HepG2 (cell line): ENCODE results near the gene TRIM31. TPM values are rescaled to one million over a fixed set of nuclear protein-coding genes. Genes with fewer than 3 reads are reported as not detected.
A peak's percentile ranks its signal among the peaks of the same experiment; 100 is the strongest.

ENCODE experiments used
- AKAP8 ChIP-seq: sonication (generic); formaldehyde crosslinking; IDR thresholded peaks from 2 replicates; pipeline ENCODE4 v1.5.1; 2020; ENCODE audit warnings: mild to moderate bottlenecking, missing genetic modification reagents
- ATF7-NPFF ChIP-seq: sonication (generic); formaldehyde crosslinking; IDR thresholded peaks from 2 replicates; pipeline ENCODE4 v1.8.1; 2023; ENCODE audit warnings: mild to moderate bottlenecking, low read depth, missing genetic modification reagents, moderate library complexity
- FOXP1 ChIP-seq, 2 experiments: fragments of 450-650 bp in 1 of 2; IDR thresholded peaks; 2 replicates each; pipeline ENCODE4 v1.6.1; 2017 to 2018; ENCODE audit warnings: antibody characterized with exemption in 1 of 2
- HCFC1 ChIP-seq: fragments of 150-350 bp; IDR thresholded peaks from 2 replicates; pipeline ENCODE4 v1.6.1; 2014; ENCODE audit warnings: low read depth, low read length
- MED8 ChIP-seq: sonication (generic); formaldehyde crosslinking; IDR thresholded peaks from 2 replicates; pipeline ENCODE4 v1.8.1; 2023; ENCODE audit warnings: mild to moderate bottlenecking, missing genetic modification reagents; ENCODE audit not compliant: insufficient replicate concordance
- MZF1 ChIP-seq: sonication (generic); formaldehyde crosslinking; IDR thresholded peaks from 2 replicates; pipeline ENCODE4 v1.8.1; 2023; ENCODE audit warnings: mild to moderate bottlenecking, missing genetic modification reagents, borderline replicate concordance
- PHF8 ChIP-seq: sonication (generic); formaldehyde crosslinking; IDR thresholded peaks from 2 replicates; pipeline ENCODE4 v1.5.0; 2020; ENCODE audit warnings: missing genetic modification reagents
- TEAD2 ChIP-seq: sonication (generic); formaldehyde crosslinking; IDR thresholded peaks from 2 replicates; pipeline ENCODE4 v1.9.0; 2021; ENCODE audit warnings: missing genetic modification reagents
- ZKSCAN1 ChIP-seq: fragments of 150-350 bp; IDR thresholded peaks from 2 replicates; pipeline ENCODE4 v1.6.1; 2014; ENCODE audit warnings: low read length
- ZNF780A ChIP-seq: sonication (generic); formaldehyde crosslinking; IDR thresholded peaks from 2 replicates; pipeline ENCODE4 v1.8.0; 2022; ENCODE audit warnings: mild to moderate bottlenecking, missing genetic modification reagents, moderate library complexity
- polyA plus RNA-seq, 8 experiments: library from polyadenylated mRNA; depleted of rRNA in 3 of 8; stranded (reverse) in 7 of 8; unstranded in 1 of 8; fragments of >200 nt; fragmentation: Illumina TruSeq in 4 of 8; extraction: Trizol in 4 of 8; gene quantifications; 2 replicates each; pipeline versions ENCODE4 v1.2.1 to v1.2.3, GENCODE V29; 2011 to 2016; ENCODE audit warnings: low read depth in 4 of 8, missing spikeins in 1 of 8, mixed read lengths in 1 of 8; ENCODE audit not compliant: insufficient read depth in 1 of 8
- total RNA-seq, 5 experiments: library from RNA; depleted of rRNA; stranded (reverse); fragments of >200 nt; fragmentation: Illumina TruSeq; extraction: Trizol; gene quantifications; 2 replicates each; pipeline ENCODE4 v1.2.3, GENCODE V29; 2016; ENCODE audit warnings: low read depth in 1 of 5
- TF ChIP-seq, protein P1 (sequence below): sonication (generic); formaldehyde crosslinking; IDR thresholded peaks from 2 replicates; pipeline ENCODE4 v1.8.0; 2022; ENCODE audit warnings: mild to moderate bottlenecking, missing genetic modification reagents, moderate library complexity
- TF ChIP-seq, protein P2 (sequence below): IDR thresholded peaks from 2 replicates; pipeline ENCODE4 v1.6.1; 2016; ENCODE audit warnings: low read depth
- TF ChIP-seq, protein P3 (sequence below): sonication (generic); formaldehyde crosslinking; IDR thresholded peaks from 2 replicates; pipeline ENCODE4 v1.9.0; 2021; ENCODE audit warnings: mild to moderate bottlenecking, missing genetic modification reagents
- TF ChIP-seq, protein P4 (sequence below): sonication (generic); formaldehyde crosslinking; IDR thresholded peaks from 2 replicates; pipeline ENCODE4 v1.5.0; 2020; ENCODE audit warnings: mild to moderate bottlenecking, missing genetic modification reagents
- TF ChIP-seq, protein P5 (sequence below): IDR thresholded peaks from 2 replicates; pipeline ENCODE4 v1.6.1; 2016

The TRIM31 gene
- total and polyA plus RNA-seq, 2 of the 13 experiments (the other 11 are each of a cell fraction or from before 2014, with no cell fraction given), result 0.13 to 0.51 TPM

DNA sequence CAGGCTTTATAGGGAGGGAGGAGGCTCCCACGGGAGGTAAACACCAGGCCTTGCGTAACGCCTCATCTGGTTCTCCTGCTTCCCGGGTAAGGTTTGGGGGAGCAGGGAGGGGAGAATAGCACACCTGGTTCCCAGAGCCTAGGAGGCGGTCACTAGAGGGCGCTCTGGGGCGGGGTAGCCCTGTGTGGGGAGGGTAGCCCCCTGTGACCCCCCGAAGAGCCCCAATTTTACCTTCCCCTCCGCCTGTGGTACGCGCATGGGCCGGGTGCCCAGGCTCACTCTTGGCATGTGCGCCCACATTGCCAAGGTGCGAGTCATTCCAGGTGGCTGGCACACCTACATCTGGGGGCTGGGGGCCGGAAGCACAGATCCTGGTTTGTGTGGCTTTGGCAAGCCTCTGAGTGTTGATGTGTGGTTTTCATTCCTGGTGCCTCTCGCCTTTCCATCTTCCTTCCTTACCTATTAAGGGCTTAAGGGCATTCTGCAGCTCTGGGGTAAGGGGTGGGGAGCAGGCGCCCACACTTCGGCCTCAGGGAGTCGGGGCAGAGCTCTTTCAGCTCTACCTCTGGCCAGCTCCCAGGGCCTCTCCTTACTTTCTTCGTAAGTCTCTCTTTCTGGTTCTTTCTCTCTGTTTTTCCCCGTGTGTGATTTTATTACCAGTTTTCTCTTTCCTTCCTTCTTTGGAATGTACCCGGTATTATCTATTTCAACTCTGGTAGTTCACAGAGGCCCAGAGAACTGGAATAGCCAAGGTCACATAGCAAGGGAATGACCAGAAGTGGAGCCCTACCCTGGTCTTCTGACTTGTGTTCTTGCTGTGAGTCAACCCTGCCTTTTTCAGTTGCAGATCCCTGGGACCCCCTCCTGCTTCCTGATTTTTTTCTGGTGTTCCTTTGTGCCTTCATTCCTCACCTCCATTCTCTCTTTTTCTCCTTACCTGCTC, 36.8 kb downstream of the TRIM31 start (continued):
- TF ChIP-seq, protein P1, sequence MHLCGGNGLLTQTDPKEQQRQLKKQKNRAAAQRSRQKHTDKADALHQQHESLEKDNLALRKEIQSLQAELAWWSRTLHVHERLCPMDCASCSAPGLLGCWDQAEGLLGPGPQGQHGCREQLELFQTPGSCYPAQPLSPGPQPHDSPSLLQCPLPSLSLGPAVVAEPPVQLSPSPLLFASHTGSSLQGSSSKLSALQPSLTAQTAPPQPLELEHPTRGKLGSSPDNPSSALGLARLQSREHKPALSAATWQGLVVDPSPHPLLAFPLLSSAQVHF (CRISPR knock-in tag), result no peak
- TF ChIP-seq AKAP8 (CRISPR knock-in tag), result no peak
- no peak for TF ChIP-seq MED8
- TF ChIP-seq MZF1 (CRISPR knock-in tag), result no peak
- TF ChIP-seq, protein P2, sequence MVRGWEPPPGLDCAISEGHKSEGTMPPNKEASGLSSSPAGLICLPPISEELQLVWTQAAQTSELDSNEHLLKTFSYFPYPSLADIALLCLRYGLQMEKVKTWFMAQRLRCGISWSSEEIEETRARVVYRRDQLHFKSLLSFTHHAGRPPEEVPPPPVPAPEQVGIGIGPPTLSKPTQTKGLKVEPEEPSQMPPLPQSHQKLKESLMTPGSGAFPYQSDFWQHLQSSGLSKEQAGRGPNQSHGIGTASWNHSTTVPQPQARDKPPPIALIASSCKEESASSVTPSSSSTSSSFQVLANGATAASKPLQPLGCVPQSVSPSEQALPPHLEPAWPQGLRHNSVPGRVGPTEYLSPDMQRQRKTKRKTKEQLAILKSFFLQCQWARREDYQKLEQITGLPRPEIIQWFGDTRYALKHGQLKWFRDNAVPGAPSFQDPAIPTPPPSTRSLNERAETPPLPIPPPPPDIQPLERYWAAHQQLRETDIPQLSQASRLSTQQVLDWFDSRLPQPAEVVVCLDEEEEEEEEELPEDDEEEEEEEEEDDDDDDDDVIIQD, result no peak
- no peak for TF ChIP-seq ZKSCAN1
- no peak for TF ChIP-seq TEAD2 (CRISPR knock-in tag)
- TF ChIP-seq HCFC1, result no peak
- TF ChIP-seq, protein P3, sequence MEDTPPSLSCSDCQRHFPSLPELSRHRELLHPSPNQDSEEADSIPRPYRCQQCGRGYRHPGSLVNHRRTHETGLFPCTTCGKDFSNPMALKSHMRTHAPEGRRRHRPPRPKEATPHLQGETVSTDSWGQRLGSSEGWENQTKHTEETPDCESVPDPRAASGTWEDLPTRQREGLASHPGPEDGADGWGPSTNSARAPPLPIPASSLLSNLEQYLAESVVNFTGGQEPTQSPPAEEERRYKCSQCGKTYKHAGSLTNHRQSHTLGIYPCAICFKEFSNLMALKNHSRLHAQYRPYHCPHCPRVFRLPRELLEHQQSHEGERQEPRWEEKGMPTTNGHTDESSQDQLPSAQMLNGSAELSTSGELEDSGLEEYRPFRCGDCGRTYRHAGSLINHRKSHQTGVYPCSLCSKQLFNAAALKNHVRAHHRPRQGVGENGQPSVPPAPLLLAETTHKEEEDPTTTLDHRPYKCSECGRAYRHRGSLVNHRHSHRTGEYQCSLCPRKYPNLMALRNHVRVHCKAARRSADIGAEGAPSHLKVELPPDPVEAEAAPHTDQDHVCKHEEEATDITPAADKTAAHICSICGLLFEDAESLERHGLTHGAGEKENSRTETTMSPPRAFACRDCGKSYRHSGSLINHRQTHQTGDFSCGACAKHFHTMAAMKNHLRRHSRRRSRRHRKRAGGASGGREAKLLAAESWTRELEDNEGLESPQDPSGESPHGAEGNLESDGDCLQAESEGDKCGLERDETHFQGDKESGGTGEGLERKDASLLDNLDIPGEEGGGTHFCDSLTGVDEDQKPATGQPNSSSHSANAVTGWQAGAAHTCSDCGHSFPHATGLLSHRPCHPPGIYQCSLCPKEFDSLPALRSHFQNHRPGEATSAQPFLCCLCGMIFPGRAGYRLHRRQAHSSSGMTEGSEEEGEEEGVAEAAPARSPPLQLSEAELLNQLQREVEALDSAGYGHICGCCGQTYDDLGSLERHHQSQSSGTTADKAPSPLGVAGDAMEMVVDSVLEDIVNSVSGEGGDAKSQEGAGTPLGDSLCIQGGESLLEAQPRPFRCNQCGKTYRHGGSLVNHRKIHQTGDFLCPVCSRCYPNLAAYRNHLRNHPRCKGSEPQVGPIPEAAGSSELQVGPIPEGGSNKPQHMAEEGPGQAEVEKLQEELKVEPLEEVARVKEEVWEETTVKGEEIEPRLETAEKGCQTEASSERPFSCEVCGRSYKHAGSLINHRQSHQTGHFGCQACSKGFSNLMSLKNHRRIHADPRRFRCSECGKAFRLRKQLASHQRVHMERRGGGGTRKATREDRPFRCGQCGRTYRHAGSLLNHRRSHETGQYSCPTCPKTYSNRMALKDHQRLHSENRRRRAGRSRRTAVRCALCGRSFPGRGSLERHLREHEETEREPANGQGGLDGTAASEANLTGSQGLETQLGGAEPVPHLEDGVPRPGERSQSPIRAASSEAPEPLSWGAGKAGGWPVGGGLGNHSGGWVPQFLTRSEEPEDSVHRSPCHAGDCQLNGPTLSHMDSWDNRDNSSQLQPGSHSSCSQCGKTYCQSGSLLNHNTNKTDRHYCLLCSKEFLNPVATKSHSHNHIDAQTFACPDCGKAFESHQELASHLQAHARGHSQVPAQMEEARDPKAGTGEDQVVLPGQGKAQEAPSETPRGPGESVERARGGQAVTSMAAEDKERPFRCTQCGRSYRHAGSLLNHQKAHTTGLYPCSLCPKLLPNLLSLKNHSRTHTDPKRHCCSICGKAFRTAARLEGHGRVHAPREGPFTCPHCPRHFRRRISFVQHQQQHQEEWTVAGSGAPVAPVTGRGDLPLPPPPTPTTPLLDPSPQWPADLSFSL (CRISPR knock-in tag), result no peak
- TF ChIP-seq FOXP1 (IDR thresholded peaks at IDR 0.05), result no peak
- TF ChIP-seq FOXP1 (CRISPR knock-in tag; IDR thresholded peaks at IDR 0.05), result peak; percentile 58
- TF ChIP-seq, protein P4, sequence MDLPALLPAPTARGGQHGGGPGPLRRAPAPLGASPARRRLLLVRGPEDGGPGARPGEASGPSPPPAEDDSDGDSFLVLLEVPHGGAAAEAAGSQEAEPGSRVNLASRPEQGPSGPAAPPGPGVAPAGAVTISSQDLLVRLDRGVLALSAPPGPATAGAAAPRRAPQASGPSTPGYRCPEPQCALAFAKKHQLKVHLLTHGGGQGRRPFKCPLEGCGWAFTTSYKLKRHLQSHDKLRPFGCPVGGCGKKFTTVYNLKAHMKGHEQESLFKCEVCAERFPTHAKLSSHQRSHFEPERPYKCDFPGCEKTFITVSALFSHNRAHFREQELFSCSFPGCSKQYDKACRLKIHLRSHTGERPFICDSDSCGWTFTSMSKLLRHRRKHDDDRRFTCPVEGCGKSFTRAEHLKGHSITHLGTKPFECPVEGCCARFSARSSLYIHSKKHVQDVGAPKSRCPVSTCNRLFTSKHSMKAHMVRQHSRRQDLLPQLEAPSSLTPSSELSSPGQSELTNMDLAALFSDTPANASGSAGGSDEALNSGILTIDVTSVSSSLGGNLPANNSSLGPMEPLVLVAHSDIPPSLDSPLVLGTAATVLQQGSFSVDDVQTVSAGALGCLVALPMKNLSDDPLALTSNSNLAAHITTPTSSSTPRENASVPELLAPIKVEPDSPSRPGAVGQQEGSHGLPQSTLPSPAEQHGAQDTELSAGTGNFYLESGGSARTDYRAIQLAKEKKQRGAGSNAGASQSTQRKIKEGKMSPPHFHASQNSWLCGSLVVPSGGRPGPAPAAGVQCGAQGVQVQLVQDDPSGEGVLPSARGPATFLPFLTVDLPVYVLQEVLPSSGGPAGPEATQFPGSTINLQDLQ (CRISPR knock-in tag), result no peak
- 0 out of 2 replicates have a peak, but pooled peaks have one; percentile 9 for TF ChIP-seq ZNF780A (CRISPR knock-in tag)
- TF ChIP-seq, protein P5, sequence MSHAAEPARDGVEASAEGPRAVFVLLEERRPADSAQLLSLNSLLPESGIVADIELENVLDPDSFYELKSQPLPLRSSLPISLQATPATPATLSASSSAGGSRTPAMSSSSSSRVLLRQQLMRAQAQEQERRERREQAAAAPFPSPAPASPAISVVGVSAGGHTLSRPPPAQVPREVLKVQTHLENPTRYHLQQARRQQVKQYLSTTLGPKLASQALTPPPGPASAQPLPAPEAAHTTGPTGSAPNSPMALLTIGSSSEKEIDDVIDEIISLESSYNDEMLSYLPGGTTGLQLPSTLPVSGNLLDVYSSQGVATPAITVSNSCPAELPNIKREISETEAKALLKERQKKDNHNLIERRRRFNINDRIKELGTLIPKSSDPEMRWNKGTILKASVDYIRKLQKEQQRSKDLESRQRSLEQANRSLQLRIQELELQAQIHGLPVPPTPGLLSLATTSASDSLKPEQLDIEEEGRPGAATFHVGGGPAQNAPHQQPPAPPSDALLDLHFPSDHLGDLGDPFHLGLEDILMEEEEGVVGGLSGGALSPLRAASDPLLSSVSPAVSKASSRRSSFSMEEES (CRISPR knock-in tag), result no peak
- TF ChIP-seq PHF8 (CRISPR knock-in tag), result no peak
- no peak for TF ChIP-seq ATF7-NPFF (CRISPR knock-in tag)
